ENCODE data around the gene RAB5A. TPM values are rescaled to one million over a fixed set of nuclear protein-coding genes. Genes with fewer than 3 reads are reported as not detected.

RAB5A gene
- total RNA-seq, 1 experiment from 2014 or later: 97.1 TPM

GRCh38 chr3:19947549-19948225 lies 790 bp downstream of the RAB5A start:
- peak; percentile 35 for DNase-seq (ENCODE audit: low spot score)
- peaks cover 42% of the 10 kb centered on the region for H3K4me1 Mint-ChIP-seq
- H3K27ac Mint-ChIP-seq: peak overlapping the region; percentile 100
- H3K9me3 Mint-ChIP-seq: peaks cover 4% of the 10 kb centered on the region
- peak; percentile 26 for ATAC-seq
- peak overlapping the region; percentile 99 for H3K4me3 Mint-ChIP-seq
- ChIA-PET CTCF (interaction anchor here (0.8 kb wide), 1 partner anchor 93 kb away, joined by 3 read pairs; the partner anchor contains the start of gene KAT2B), POLR2A (interaction anchor here (1.0 to 1.7 kb wide), 3 partner anchors 10 to 239 kb away, joined by 3 to 7 read pairs (median 5); partner anchors contain the start of genes KAT2B and SGO1)
- no peak; the same call in 1 of the 2 replicates for TF ChIP-seq ZNF219 (CRISPR knock-in tag; IDR thresholded peaks at IDR 0.05; ENCODE audit: borderline replicate concordance)
- TF ChIP-seq ETV6 (CRISPR knock-in tag; IDR thresholded peaks at IDR 0.05): 0 out of 2 replicates have a peak, but pooled peaks have one; percentile 36
- 0 out of 2 replicates have a peak, but pooled peaks have one; percentile 9 for TF ChIP-seq FOXP4 (CRISPR knock-in tag; IDR thresholded peaks at IDR 0.05)
- peak; percentile 16; the same call in 1 of the 2 replicates for TF ChIP-seq FOXP1 (CRISPR knock-in tag; IDR thresholded peaks at IDR 0.05; ENCODE audit: borderline replicate concordance)
- no peak for TF ChIP-seq ZSCAN18 (CRISPR knock-in tag; IDR thresholded peaks at IDR 0.05)
- 0 out of 2 replicates have a peak, but pooled peaks have one; percentile 7 for TF ChIP-seq FOXK1 (CRISPR knock-in tag; IDR thresholded peaks at IDR 0.05)
- TF ChIP-seq ARID4B (CRISPR knock-in tag; IDR thresholded peaks at IDR 0.05; ENCODE audit: borderline replicate concordance): peak; percentile 75; the same call in 1 of the 2 replicates
- no peak for TF ChIP-seq HMGXB4 (CRISPR knock-in tag; IDR thresholded peaks at IDR 0.05)
- peak; percentile 73; the same call in 1 of the 2 replicates for TF ChIP-seq JUN (CRISPR knock-in tag; IDR thresholded peaks at IDR 0.05)
- H3K27me3 Mint-ChIP-seq (ENCODE audit: low read depth): no peaks in the 10 kb centered on the region
- peaks cover 24% of the 10 kb centered on the region for H3K36me3 Mint-ChIP-seq

- peak overlapping the region; percentile 99 for H3K4me3 Mint-ChIP-seq
- ChIA-PET POLR2A (interaction anchor here (1.0 to 1.7 kb wide), 2 partner anchors 93 to 238 kb away, joined by 3 to 7 read pairs; partner anchors contain the start of genes KAT2B and SGO1), CTCF (interaction anchor here (0.8 kb wide), 1 partner anchor 92 kb away, joined by 3 read pairs; the partner anchor contains the start of gene KAT2B)
- no peak for TF ChIP-seq CTCF (IDR thresholded peaks at IDR 0.05)
- TF ChIP-seq ARID4B (CRISPR knock-in tag; IDR thresholded peaks at IDR 0.05; ENCODE audit: borderline replicate concordance): no peak
- no peak for TF ChIP-seq HMGA2 (CRISPR knock-in tag; IDR thresholded peaks at IDR 0.05)
- no peak for TF ChIP-seq MYBL2 (CRISPR knock-in tag; IDR thresholded peaks at IDR 0.05)
- DNase-seq (ENCODE audit: low spot score) (no peak), ATAC-seq (no peak)
- H3K4me1 Mint-ChIP-seq: peaks cover 42% of the 10 kb centered on the region
- peaks cover 23% of the 10 kb centered on the region for H3K36me3 Mint-ChIP-seq
- no peaks in the 10 kb centered on the region for H3K9me3 Mint-ChIP-seq
- H3K27me3 Mint-ChIP-seq (ENCODE audit: low read depth): no peaks in the 10 kb centered on the region
- peak overlapping the region; percentile 100 for H3K27ac Mint-ChIP-seq
Observed at GRCh38 chr3:19948226-19948591, 1.3 kb downstream of the RAB5A start.
